ENCODE data around the gene CMIP.

DNA sequence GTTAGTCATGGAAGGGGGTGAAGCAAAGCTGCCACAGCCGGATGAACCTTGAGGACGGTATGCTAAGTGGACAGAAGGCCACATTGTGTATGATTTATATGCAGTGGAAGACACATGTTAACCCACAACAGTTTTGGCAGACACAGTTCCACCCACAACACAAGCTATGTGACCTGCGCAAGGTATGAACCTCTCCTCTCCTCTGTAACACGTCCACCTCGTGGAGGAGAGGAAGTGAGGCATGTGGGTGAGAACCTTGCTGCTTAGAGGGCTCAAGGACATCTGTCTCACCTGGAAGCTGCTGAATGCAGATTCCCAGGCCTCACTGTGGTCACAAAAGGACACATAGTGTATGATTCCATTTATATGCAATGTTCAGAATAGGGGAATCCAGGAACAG lies 198.3 kb downstream of the CMIP start:
- no peak for TF ChIP-seq CTCF (IDR thresholded peaks at IDR 0.05)
- no peak for TF ChIP-seq POLR2A (IDR thresholded peaks at IDR 0.05)

Data from Peyer's patch (tissue), 4 donors.